Gastrocnemius medialis (tissue), 4 donors: ENCODE results near the gene COL9A3. TPM values are rescaled to one million over a fixed set of nuclear protein-coding genes. Genes with fewer than 3 reads are reported as not detected.

Source experiments
- ATAC-seq, 2 donors: fragments of 150-250 bp; one replicate each; pipeline ENCODE4 v1.9.1; 2016
- DNase-seq, 2 donors: peaks; one replicate each; pipeline ENCODE4 v3.0.0-alpha.2; 2019
- H3K27ac ChIP-seq, 4 donors: fragments of 200-600 bp; sonication (generic); 1 replicate in 1 of 4; 2 replicates in 3 of 4; pipeline ENCODE4 v1.5.1; 2016 to 2018; ENCODE audit warnings: mild to moderate bottlenecking in 2 of 4, moderate library complexity in 1 of 4
- H3K27me3 ChIP-seq, 3 donors: fragments of 200-600 bp; sonication (generic) in 2 of 3; 1 replicate in 1 of 3; 2 replicates in 2 of 3; pipeline versions ENCODE4 v1.5.1 to v1.6.0; 2016 to 2019; ENCODE audit warnings: mild to moderate bottlenecking in 1 of 3, moderate library complexity in 1 of 3
- H3K36me3 ChIP-seq, 2 donors: fragments of 200-600 bp; sonication (generic) in 1 of 2; one replicate each; pipeline ENCODE4 v1.5.1; 2017 to 2018
- H3K4me1 ChIP-seq, 2 donors: fragments of 200-600 bp; sonication (generic) in 1 of 2; one replicate each; pipeline ENCODE4 v1.5.1; 2016 to 2017; ENCODE audit warnings: mild to moderate bottlenecking in 2 of 2
- H3K4me3 ChIP-seq, 4 donors: fragments of 200-600 bp; sonication (generic) in 3 of 4; 1 replicate in 1 of 4; 2 replicates in 3 of 4; pipeline ENCODE4 v1.5.1; 2016 to 2019; ENCODE audit warnings: mild to moderate bottlenecking in 2 of 4
- H3K9me3 ChIP-seq, 3 donors: fragments of 200-600 bp; sonication (generic) in 2 of 3; 1 replicate in 1 of 3; 2 replicates in 2 of 3; pipeline ENCODE4 v1.5.1; 2016 to 2019
- CTCF ChIP-seq, 5 experiments: fragments of 450-650 bp in 3 of 5; fragments of 200-600 bp in 2 of 5; sonication (generic) in 2 of 5; IDR thresholded peaks in 4 of 5; conservative IDR thresholded peaks in 1 of 5; 1 replicate in 4 of 5; 2 replicates in 1 of 5; pipeline ENCODE4 v1.5.1; 2016 to 2019; ENCODE audit warnings: antibody characterized with exemption in 5 of 5, mild to moderate bottlenecking in 3 of 5, moderate library complexity in 3 of 5
- POLR2A ChIP-seq, 2 donors: fragments of 450-650 bp; IDR thresholded peaks; one replicate each; pipeline ENCODE4 v1.6.1; 2017; ENCODE audit warnings: antibody characterized with exemption in 2 of 2, mild to moderate bottlenecking in 2 of 2, moderate library complexity in 2 of 2
- in situ Hi-C, 4 donors: fragments of 200-750 bp; cut with MboI; loops; one replicate each; pipeline versions ENCODE4 v1.15.0 to v1.8.0; 2017; ENCODE audit warnings: low sequenced_read_pairs in 4 of 4
- intact Hi-C: fragments of 100-400 bp; cut with DNase I; formaldehyde crosslinking; loops from one replicate; pipeline ENCODE4 v1.15.1; 2023; ENCODE audit warnings: low total_unique reads
- total RNA-seq, 4 donors: library from RNA; depleted of rRNA; stranded (reverse); fragments of >200 nt; gene quantifications; one replicate each; pipeline versions ENCODE4 v1.1.0 to v1.2.3, GENCODE V29; 2016

The COL9A3 gene
- total RNA-seq, 4 donors from 2014 or later = 0.41 to 4.1 (median 1.6) TPM

- intact Hi-C loops = no loop called here
- DNase-seq = no peak
- Histone ChIP-seq H3K4me3 (no peak overlapping the region), H3K27ac (no peak overlapping the region), H3K27me3 (peaks cover 24 to 35% (median 32%) of the 10 kb centered on the region in 3 donors), H3K4me1 (peaks cover 0 to 4% of the 10 kb centered on the region in 2 donors), H3K36me3 (no peaks in the 10 kb centered on the region), H3K9me3 (no peaks in the 10 kb centered on the region)
- ATAC-seq = no peak
- TF ChIP-seq CTCF (IDR thresholded peaks at IDR 0.05 in 4 of 5, conservative IDR thresholded peaks at IDR 0.05 in 1 of 5) = no peak
- TF ChIP-seq POLR2A (IDR thresholded peaks at IDR 0.05) = no peak
- in situ Hi-C loops = no loop called here
Observed at GRCh38 chr20:62772619-62772989, 44.2 kb upstream of the COL9A3 start.

- Histone ChIP-seq H3K27ac (no peak overlapping the region), H3K9me3 (no peaks in the 10 kb centered on the region), H3K4me3 (no peak overlapping the region), H3K4me1 (peaks cover 0 to 4% of the 10 kb centered on the region in 2 donors), H3K36me3 (no peaks in the 10 kb centered on the region), H3K27me3 (peaks cover 24 to 32% (median 31%) of the 10 kb centered on the region in 3 donors)
- peak; percentile 39 to 43 for ATAC-seq
- TF ChIP-seq POLR2A (IDR thresholded peaks at IDR 0.05) (no peak), CTCF (IDR thresholded peaks at IDR 0.05 in 4 of 5, conservative IDR thresholded peaks at IDR 0.05 in 1 of 5) (no peak)
- intact Hi-C loops (no loop called here), in situ Hi-C loops (no loop called here)
- DNase-seq = peak in 1 of 2 donors; percentile 23
Observed at GRCh38 chr20:62772990-62773844, 43.6 kb upstream of the COL9A3 start.

- ATAC-seq = no peak
- Histone ChIP-seq H3K27ac (no peak overlapping the region), H3K27me3 (peaks cover 24 to 32% (median 31%) of the 10 kb centered on the region in 3 donors), H3K36me3 (no peaks in the 10 kb centered on the region), H3K9me3 (no peaks in the 10 kb centered on the region), H3K4me3 (no peak overlapping the region), H3K4me1 (peaks cover 0 to 4% of the 10 kb centered on the region in 2 donors)
- intact Hi-C loops (no loop called here), in situ Hi-C loops (no loop called here)
- no peak for DNase-seq
- TF ChIP-seq POLR2A (IDR thresholded peaks at IDR 0.05) (no peak), CTCF (IDR thresholded peaks at IDR 0.05 in 4 of 5, conservative IDR thresholded peaks at IDR 0.05 in 1 of 5) (no peak)
Observed at GRCh38 chr20:62773845-62774714, 42.8 kb upstream of the COL9A3 start.

- no peak for ATAC-seq
- Histone ChIP-seq H3K27ac (no peak overlapping the region), H3K4me3 (no peak overlapping the region), H3K36me3 (no peaks in the 10 kb centered on the region), H3K9me3 (no peaks in the 10 kb centered on the region), H3K4me1 (peaks cover 0 to 4% of the 10 kb centered on the region in 2 donors), H3K27me3 (peaks cover 24 to 32% (median 31%) of the 10 kb centered on the region in 3 donors)
- TF ChIP-seq CTCF (IDR thresholded peaks at IDR 0.05 in 4 of 5, conservative IDR thresholded peaks at IDR 0.05 in 1 of 5) (no peak), POLR2A (IDR thresholded peaks at IDR 0.05) (no peak)
- DNase-seq = no peak
- in situ Hi-C loops (loop anchor here in 1 of 4 donors (25.0 kb wide), 1 partner anchor 112 kb away; no protein-coding TSS in a partner anchor), intact Hi-C loops (no loop called here)
Observed at GRCh38 chr20:62774762-62775161, 42.1 kb upstream of the COL9A3 start.
